Aorta (tissue), 5 donors: ENCODE data around the gene LRMDA. TPM values are rescaled to one million over a fixed set of nuclear protein-coding genes. Genes with fewer than 3 reads are reported as not detected.

Experiments
- ATAC-seq: fragments of 200-7000 bp; cut with Tn5 transposase; one replicate; pipeline ENCODE4 v1.9.1; 2022; ENCODE audit warnings: moderate library complexity; ENCODE audit not compliant: low FRiP score
- DNase-seq, 2 donors: peaks; one replicate each; pipeline ENCODE4 v3.0.0-alpha.2; 2020
- H3K27ac ChIP-seq, 2 donors: one replicate each; pipeline ENCODE4 v1.5.1; 2013; ENCODE audit warnings: low read length in 2 of 2, mild to moderate bottlenecking in 2 of 2, moderate library complexity in 2 of 2, control low read depth in 1 of 2, inconsistent platforms in 1 of 2, low read depth in 1 of 2
- H3K27me3 ChIP-seq, 2 donors: one replicate each; pipeline ENCODE4 v1.6.1; 2013; ENCODE audit warnings: control low read depth in 1 of 2, low read length in 1 of 2, mild to moderate bottlenecking in 1 of 2, moderate library complexity in 1 of 2; ENCODE audit not compliant: insufficient read depth in 2 of 2, control insufficient read depth in 1 of 2
- H3K36me3 ChIP-seq, 2 donors: one replicate each; pipeline ENCODE4 v1.6.1; 2013; ENCODE audit warnings: control low read depth in 1 of 2, low read length in 1 of 2, mild to moderate bottlenecking in 1 of 2; ENCODE audit not compliant: insufficient read depth in 2 of 2, control insufficient read depth in 1 of 2
- H3K4me1 ChIP-seq, 2 donors: one replicate each; pipeline ENCODE4 v1.6.1; 2013; ENCODE audit warnings: low read length in 2 of 2, control low read depth in 1 of 2, mild to moderate bottlenecking in 1 of 2, moderate library complexity in 1 of 2; ENCODE audit not compliant: insufficient read depth in 2 of 2, control insufficient read depth in 1 of 2
- H3K4me3 ChIP-seq, 2 donors: one replicate each; pipeline ENCODE4 v1.5.1; 2013; ENCODE audit warnings: low read length in 2 of 2, control low read depth in 1 of 2, mild to moderate bottlenecking in 1 of 2
- H3K9me3 ChIP-seq: one replicate; pipeline ENCODE4 v1.6.1; 2013; ENCODE audit warnings: mild to moderate bottlenecking, low read length; ENCODE audit not compliant: control insufficient read depth
- WGBS, 2 donors: extraction: QIAGEN DNeasy Blood & Tissue Kit; methylation state at CpG; one replicate each; pipeline ENCODE4 v1.1.7; 2013; 5-methylcytosine and 5-hydroxymethylcytosine counted together
- intact Hi-C, 2 donors: fragments of 100-400 bp; cut with DNase I; formaldehyde crosslinking; loops; one replicate each; pipeline versions ENCODE4 v1.14.2 to v1.15.0; 2022
- polyA plus RNA-seq, 2 donors: library from polyadenylated mRNA; stranded (reverse); fragments of 200-250 nt; gene quantifications; one replicate each; pipeline ENCODE4 v1.2.3, GENCODE V29; 2013
- total RNA-seq, 2 donors: library from RNA; stranded (reverse); fragmentation: NEBNext Ultra II Directional; extraction: Animal tissue kit (Norgen Biotek cat#: 25700); gene quantifications; one replicate each; pipeline ENCODE4 v1.2.1, GENCODE V29; 2021
- donor health status: healthy with polysubstance abuse.
- donor health status: Bipolar disorder and iron deficiency.
- donor health status: DM: no; HTN: no; CAD: no.
- donor health status: DM: no; HTN: no; CAD: no.
- donor health status: DM: yes; HTN: yes; CAD: no.

The LRMDA gene
- total and polyA plus RNA-seq, 4 donors: 7.4 to 25.7 (median 14.7) TPM

DNA sequence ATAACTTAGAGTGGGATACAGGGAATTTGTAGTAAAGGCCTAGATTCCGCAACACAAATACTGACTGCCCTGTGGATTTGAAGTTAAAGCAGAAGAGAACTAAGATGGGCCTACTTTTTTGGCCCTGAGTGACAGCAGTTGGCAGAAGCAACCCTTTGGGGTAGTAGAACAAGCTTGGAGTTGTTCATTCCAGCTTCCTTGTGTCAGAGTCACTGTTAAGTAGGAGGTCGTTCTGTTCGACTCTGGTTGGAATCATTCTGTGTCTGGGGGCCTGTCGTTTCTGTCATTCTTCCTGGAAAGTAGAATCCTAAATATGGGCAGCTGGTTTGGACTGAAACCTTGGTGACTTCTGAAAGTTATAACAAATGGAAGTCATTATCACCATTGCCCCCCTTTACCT lies 865.9 kb downstream of the LRMDA start:
- Histone ChIP-seq H3K36me3 (no peaks in the 10 kb centered on the region), H3K4me3 (no peak overlapping the region), H3K9me3 (no peaks in the 10 kb centered on the region), H3K27me3 (no peaks in the 10 kb centered on the region), H3K27ac (no peak overlapping the region), H3K4me1 (peaks cover 2 to 11% of the 10 kb centered on the region in 2 donors)
- intact Hi-C loops: no loop called here
- ATAC-seq: no peak
- DNase-seq: no peak
- WGBS, 2 donors: 34 to 41% methylated on average over 4 of the region's 4 CpGs

DNA sequence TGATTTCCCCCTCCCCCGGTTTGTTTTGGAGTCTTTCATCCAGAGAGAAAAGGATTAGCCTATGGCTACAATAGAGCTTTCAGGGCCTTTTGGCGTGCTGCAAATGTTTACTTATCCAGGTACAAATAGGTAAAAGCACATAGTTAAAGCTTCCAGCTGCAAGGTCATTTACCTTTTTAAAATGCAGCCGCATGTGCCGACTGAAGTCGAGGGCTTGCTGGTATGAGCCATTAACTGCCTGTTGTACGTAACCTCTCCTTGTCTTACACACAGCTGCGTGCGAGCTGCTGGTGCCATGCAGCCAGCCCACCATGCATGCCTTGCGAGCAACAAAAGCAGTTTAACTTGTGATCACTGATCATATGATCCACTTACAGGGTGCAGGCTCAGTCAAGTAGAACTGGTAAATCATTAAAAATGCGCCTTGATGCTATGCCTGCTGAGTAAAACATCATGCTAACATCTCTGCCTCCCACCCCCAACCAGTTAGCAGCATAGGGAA lies 866.4 kb downstream of the LRMDA start:
- WGBS, 2 donors: 91 to 96% methylated on average over 10 of the region's 10 CpGs
- no peak for ATAC-seq
- H3K27ac ChIP-seq: no peak overlapping the region
- H3K9me3 ChIP-seq: no peaks in the 10 kb centered on the region
- H3K27me3 ChIP-seq: no peaks in the 10 kb centered on the region
- DNase-seq: no peak
- no peaks in the 10 kb centered on the region for H3K36me3 ChIP-seq
- peaks cover 2 to 12% of the 10 kb centered on the region in 2 donors for H3K4me1 ChIP-seq
- H3K4me3 ChIP-seq: no peak overlapping the region
- intact Hi-C loops: no loop called here

GRCh38 chr10:76298329-76298728 lies 866.9 kb downstream of the LRMDA start:
- Histone ChIP-seq H3K27me3 (no peaks in the 10 kb centered on the region), H3K4me1 (peaks cover 2 to 15% of the 10 kb centered on the region in 2 donors), H3K27ac (no peak overlapping the region), H3K4me3 (no peak overlapping the region), H3K36me3 (no peaks in the 10 kb centered on the region), H3K9me3 (no peaks in the 10 kb centered on the region)
- no peak for ATAC-seq
- intact Hi-C loops: no loop called here
- WGBS, 2 donors: 80 to 86% methylated on average over 3 of the region's 3 CpGs
- no peak for DNase-seq

DNA sequence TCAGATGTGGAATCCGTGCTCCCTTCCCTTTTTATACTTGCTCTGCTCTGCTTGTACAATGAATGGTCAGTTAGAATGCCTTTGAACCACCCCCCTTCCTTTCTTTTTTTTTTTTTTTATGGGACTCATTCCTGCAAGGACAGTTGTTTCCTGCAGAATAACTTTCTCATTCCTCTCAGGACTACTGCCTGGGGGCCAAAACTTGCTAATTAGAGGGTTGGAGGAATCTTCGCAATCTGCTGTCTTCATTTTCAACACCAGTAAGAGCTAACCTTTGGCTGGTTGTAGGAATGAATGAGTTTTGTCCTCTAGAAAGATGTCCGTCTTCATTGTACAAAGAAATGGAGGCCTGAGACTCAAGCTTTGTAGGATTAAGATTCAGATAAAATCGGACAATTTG lies 868.1 kb downstream of the LRMDA start:
- Histone ChIP-seq H3K9me3 (no peaks in the 10 kb centered on the region), H3K27me3 (no peaks in the 10 kb centered on the region), H3K36me3 (no peaks in the 10 kb centered on the region), H3K4me1 (peaks cover 2 to 13% of the 10 kb centered on the region in 2 donors), H3K27ac (no peak overlapping the region), H3K4me3 (no peak overlapping the region)
- no peak for DNase-seq
- no peak for ATAC-seq
- WGBS, 2 donors: 93 to 96% methylated on average over 4 of the region's 4 CpGs
- intact Hi-C loops: no loop called here

GRCh38 chr10:76301211-76301610 lies 869.8 kb downstream of the LRMDA start:
- no peak for DNase-seq
- no peaks in the 10 kb centered on the region for H3K36me3 ChIP-seq
- no peaks in the 10 kb centered on the region for H3K9me3 ChIP-seq
- 71 to 85% methylated on average over 4 of the region's 4 CpGs for WGBS, 2 donors
- no peak overlapping the region for H3K27ac ChIP-seq
- intact Hi-C loops: loop anchor here (5.0 to 10.0 kb wide), 5 partner anchors 196 to 904 kb away; partner anchors contain the start of gene ZNF503 (in 1 of the 2)
- no peaks in the 10 kb centered on the region for H3K27me3 ChIP-seq
- ATAC-seq: no peak
- no peak overlapping the region for H3K4me3 ChIP-seq
- H3K4me1 ChIP-seq: peaks cover 0 to 8% of the 10 kb centered on the region in 2 donors

DNA sequence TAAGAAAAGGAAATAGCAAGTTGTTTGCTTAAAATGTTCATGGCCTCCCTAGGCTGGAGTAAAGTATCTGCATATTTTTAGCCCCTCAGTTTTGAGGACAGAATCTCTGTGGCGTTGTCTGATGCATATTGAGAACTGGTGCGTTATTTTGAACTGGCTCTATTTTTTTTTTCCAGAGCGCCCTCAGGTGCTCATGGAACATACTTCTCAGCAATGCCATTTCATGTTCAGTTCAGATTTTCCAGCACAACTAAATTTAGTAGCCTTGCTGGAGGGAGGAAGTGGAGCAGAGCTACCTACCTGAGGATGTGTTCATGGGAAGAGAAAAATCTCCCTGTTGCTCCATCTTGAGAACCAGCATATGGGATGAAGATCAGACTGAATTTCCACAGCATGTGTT lies 870.5 kb downstream of the LRMDA start:
- no peak overlapping the region for H3K27ac ChIP-seq
- no peaks in the 10 kb centered on the region for H3K36me3 ChIP-seq
- no peak for DNase-seq
- no peak for ATAC-seq
- H3K27me3 ChIP-seq: no peaks in the 10 kb centered on the region
- intact Hi-C loops: loop anchor here (5.0 to 10.0 kb wide), 5 partner anchors 197 to 905 kb away; partner anchors contain the start of gene ZNF503 (in 1 of the 2)
- no peaks in the 10 kb centered on the region for H3K9me3 ChIP-seq
- peaks cover 0 to 8% of the 10 kb centered on the region in 2 donors for H3K4me1 ChIP-seq
- 50 to 53% methylated on average over 3 of the region's 3 CpGs for WGBS, 2 donors
- H3K4me3 ChIP-seq: no peak overlapping the region

DNA sequence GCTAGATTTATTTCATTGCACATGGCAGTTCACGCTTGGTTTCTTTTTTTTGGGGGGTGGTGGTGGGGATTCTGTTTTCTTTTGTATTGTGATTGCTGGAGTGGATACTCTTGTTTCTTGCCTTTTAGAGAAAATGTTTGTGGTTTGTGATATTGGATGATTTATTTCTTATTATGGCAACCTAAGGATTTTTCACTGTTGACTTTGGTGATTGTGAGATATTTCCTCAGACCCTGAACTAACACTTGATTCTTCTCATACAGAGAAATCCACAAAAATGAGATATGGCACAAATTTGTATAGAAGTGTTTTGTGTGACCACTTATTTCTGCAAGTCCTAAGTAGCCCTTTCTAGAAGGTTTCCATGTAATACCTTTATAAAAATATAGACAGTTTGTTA lies 871.1 kb downstream of the LRMDA start:
- WGBS, 2 donors: 17 to 40% methylated on average over 1 of the region's 1 CpG

GRCh38 chr10:76302961-76303630 lies 871.7 kb downstream of the LRMDA start:
- H3K27me3 ChIP-seq: no peaks in the 10 kb centered on the region
- H3K4me3 ChIP-seq: peak overlapping the region in 1 of 2 donors; percentile 12
- ATAC-seq (no peak), DNase-seq (no peak)
- intact Hi-C loops: loop anchor here (5.0 to 10.0 kb wide), 5 partner anchors 198 to 906 kb away; partner anchors contain the start of gene ZNF503 (in 1 of the 2)
- peaks cover 0 to 5% of the 10 kb centered on the region in 2 donors for H3K4me1 ChIP-seq
- no peaks in the 10 kb centered on the region for H3K9me3 ChIP-seq
- no peaks in the 10 kb centered on the region for H3K36me3 ChIP-seq
- WGBS, 2 donors: 18 to 48% methylated on average over 8 of the region's 8 CpGs
- H3K27ac ChIP-seq: no peak overlapping the region

More for the DNA sequence above, 871.1 kb downstream of the LRMDA start:
- peaks cover 0 to 6% of the 10 kb centered on the region in 2 donors for H3K4me1 ChIP-seq
- ATAC-seq (no peak), DNase-seq (no peak)
- intact Hi-C loops: loop anchor here (5.0 to 10.0 kb wide), 5 partner anchors 198 to 905 kb away; partner anchors contain the start of gene ZNF503 (in 1 of the 2)
- H3K27me3 ChIP-seq: no peaks in the 10 kb centered on the region
- no peak overlapping the region for H3K4me3 ChIP-seq
- no peak overlapping the region for H3K27ac ChIP-seq
- no peaks in the 10 kb centered on the region for H3K36me3 ChIP-seq
- no peaks in the 10 kb centered on the region for H3K9me3 ChIP-seq
